ENCODE measurements around the gene AP3S2.
"Not testable (repeated sequence)": the region's sequence is repeated elsewhere in the genome, so short reads cannot be mapped to it uniquely, and the experiment has no call there.

GRCh38 chr15:89788585-89788984 lies 105.2 kb downstream of the AP3S2 start:
- not testable (repeated sequence) for TF ChIP-seq NR1H2 (CRISPR knock-in tag; IDR thresholded peaks at IDR 0.05); CTCF (IDR thresholded peaks at IDR 0.05); ATF1 (CRISPR knock-in tag; IDR thresholded peaks at IDR 0.05); CBFB (CRISPR knock-in tag; IDR thresholded peaks at IDR 0.05; ENCODE audit: low read depth); ATF6 (CRISPR knock-in tag; IDR thresholded peaks at IDR 0.05); ZNF138 (CRISPR knock-in tag; conservative IDR thresholded peaks at IDR 0.05); RORB (CRISPR knock-in tag; IDR thresholded peaks at IDR 0.05); ZNF219 (CRISPR knock-in tag; IDR thresholded peaks at IDR 0.05; ENCODE audit: borderline replicate concordance); ZNF232 (CRISPR knock-in tag; IDR thresholded peaks at IDR 0.05); ATF2 (CRISPR knock-in tag; IDR thresholded peaks at IDR 0.05; ENCODE audit: borderline replicate concordance, low read depth)
